Pancreas (tissue), 10 donors: Measurements from ENCODE around the gene GPHB5. TPM values are rescaled to one million over a fixed set of nuclear protein-coding genes. Genes with fewer than 3 reads are reported as not detected.

ENCODE experiments used
- ATAC-seq, 4 donors: fragments of 200-7000 bp; cut with Tn5 transposase; one replicate each; pipeline versions ENCODE4 v1.8.0 to v1.9.1; 2020; ENCODE audit warnings: mild to moderate bottlenecking in 4 of 4, moderate library complexity in 4 of 4
- DNase-seq, 6 donors: peaks; one replicate each; pipeline ENCODE4 v3.0.0-alpha.2; 2020
- FAIRE-seq: peaks from 2 replicates; lab custom pipeline; 2012; peaks lifted over from hg19 to GRCh38; lab: Jason Lieb, UNC
- H3K27ac ChIP-seq, 4 donors: fragments of 200-600 bp; sonication (generic); 1 replicate in 3 of 4; 2 replicates in 1 of 4; pipeline versions ENCODE4 v1.5.0 to v1.8.0; 2020
- H3K27me3 ChIP-seq, 4 donors: fragments of 200-600 bp; one replicate each; pipeline ENCODE4 v1.8.0; 2021
- H3K36me3 ChIP-seq, 3 donors: fragments of 200-600 bp; sonication (generic) in 1 of 3; one replicate each; pipeline versions ENCODE4 v1.5.0 to v1.8.0; 2020 to 2021
- H3K4me1 ChIP-seq, 3 donors: fragments of 200-600 bp; one replicate each; pipeline ENCODE4 v1.8.0; 2021
- H3K4me3 ChIP-seq, 4 donors: fragments of 200-600 bp; sonication (generic) in 2 of 4; one replicate each; pipeline versions ENCODE4 v1.5.0 to v1.8.0; 2020 to 2021
- H3K9me3 ChIP-seq, 4 donors: fragments of 200-600 bp; one replicate each; pipeline ENCODE4 v1.8.0; 2021
- CTCF ChIP-seq, 4 donors: fragments of 200-600 bp; sonication (generic) in 3 of 4; IDR thresholded peaks; one replicate each; pipeline versions ENCODE4 v1.5.0 to v1.8.0; 2021; ENCODE audit warnings: antibody characterized with exemption in 4 of 4
- WGBS, 2 donors: extraction: QIAGEN DNeasy Blood & Tissue Kit; methylation state at CpG; one replicate each; pipeline ENCODE4 v1.1.7; 2013; 5-methylcytosine and 5-hydroxymethylcytosine counted together
- intact Hi-C, 3 donors: fragments of 100-400 bp; cut with DNase I; formaldehyde crosslinking; loops; one replicate each; pipeline versions ENCODE4 v1.11.1 to v1.14.2; 2022
- polyA plus RNA-seq, 2 donors: library from polyadenylated mRNA; stranded (reverse); fragments of 200-250 nt; gene quantifications; one replicate each; pipeline ENCODE4 v1.2.3, GENCODE V29; 2013
- total RNA-seq, 6 donors: library from RNA; stranded (reverse); fragmentation: NEBNext Ultra II Directional in 4 of 6; extraction: Animal tissue kit (Norgen Biotek cat#: 25700) in 4 of 6; gene quantifications; one replicate each; pipeline versions ENCODE4 v1.2.1 to v1.2.4, GENCODE V29; 2021 to 2023
- donor health status: healthy with polysubstance abuse.
- donor health status: DM: no; HTN: no; CAD: no; lungs with moderate emphysema.
- donor health status: DM: no; HTN: no; CAD: no.
- donor health status: control.
- donor health status: control.
- donor health status: Bipolar disorder and iron deficiency.
- donor health status: DM: yes; HTN: yes; CAD: no.
- donor health status: DM: no; HTN: no; CAD: no.
- donor health status: DM: no; HTN: no; CAD: no.
- donor health status: DM: yes; HTN: yes; CAD: no.

GPHB5 gene
- total and polyA plus RNA-seq, 8 donors = not detected

GRCh38 chr14:63301891-63302534 lies 16.7 kb downstream of the GPHB5 start:
- intact Hi-C loops = no loop called here
- no peak for TF ChIP-seq CTCF (IDR thresholded peaks at IDR 0.05)
- no peak for DNase-seq
- H3K9me3 ChIP-seq = no peaks in the 10 kb centered on the region
- no peak for FAIRE-seq
- no peak overlapping the region for H3K27ac ChIP-seq
- 65 to 66% methylated on average over 10 of the region's 10 CpGs for WGBS, 2 donors
- H3K36me3 ChIP-seq = no peaks in the 10 kb centered on the region
- H3K27me3 ChIP-seq = no peaks in the 10 kb centered on the region
- no peaks in the 10 kb centered on the region for H3K4me1 ChIP-seq
- no peak for ATAC-seq
- H3K4me3 ChIP-seq = no peak overlapping the region

- 48 to 68% methylated on average over 2 of the region's 2 CpGs for WGBS, 2 donors
- no peak for FAIRE-seq
Observed at GRCh38 chr14:63300854-63301253, 17.9 kb downstream of the GPHB5 start.

GRCh38 chr14:63299351-63300110 lies 19.2 kb downstream of the GPHB5 start:
- no peak for FAIRE-seq
- no peaks in the 10 kb centered on the region for H3K27me3 ChIP-seq
- no peak overlapping the region for H3K4me3 ChIP-seq
- 69 to 74% methylated on average over 6 of the region's 6 CpGs for WGBS, 2 donors
- TF ChIP-seq CTCF (IDR thresholded peaks at IDR 0.05) = no peak
- intact Hi-C loops = no loop called here
- H3K4me1 ChIP-seq = no peaks in the 10 kb centered on the region
- no peak for ATAC-seq
- no peaks in the 10 kb centered on the region for H3K9me3 ChIP-seq
- no peaks in the 10 kb centered on the region for H3K36me3 ChIP-seq
- no peak overlapping the region for H3K27ac ChIP-seq
- no peak for DNase-seq

More at GRCh38 chr14:63300854-63301253, 17.9 kb downstream of the GPHB5 start:
- Histone ChIP-seq H3K27me3 (no peaks in the 10 kb centered on the region), H3K9me3 (no peaks in the 10 kb centered on the region), H3K4me1 (no peaks in the 10 kb centered on the region), H3K27ac (no peak overlapping the region), H3K4me3 (no peak overlapping the region), H3K36me3 (no peaks in the 10 kb centered on the region)
- ATAC-seq (no peak), DNase-seq (no peak)
- intact Hi-C loops = no loop called here
- no peak for TF ChIP-seq CTCF (IDR thresholded peaks at IDR 0.05)

GRCh38 chr14:63297372-63298063 lies 21.2 kb downstream of the GPHB5 start:
- WGBS, 2 donors = 67 to 68% methylated on average over 4 of the region's 4 CpGs
- no peak for DNase-seq
- Histone ChIP-seq H3K36me3 (no peaks in the 10 kb centered on the region), H3K27me3 (no peaks in the 10 kb centered on the region), H3K4me3 (no peak overlapping the region), H3K4me1 (no peaks in the 10 kb centered on the region), H3K9me3 (no peaks in the 10 kb centered on the region), H3K27ac (no peak overlapping the region)
- no peak for ATAC-seq
- TF ChIP-seq CTCF (IDR thresholded peaks at IDR 0.05) = no peak
- no peak for FAIRE-seq
- intact Hi-C loops = no loop called here
